GM18517 (cell line): ENCODE results near the gene HLCS.
"Not testable (repeated sequence)": the region's sequence is repeated elsewhere in the genome, so short reads cannot be mapped to it uniquely, and the experiment has no call there.

Experiments used
- ATAC-seq: cut with Tn5 transposase; IDR thresholded peaks from one replicate; pipeline ENCODE4 v1.9.1; 2021; ENCODE audit warnings: mild to moderate bottlenecking, moderate library complexity; ENCODE audit not compliant: unreplicated experiment

Gene HLCS

DNA sequence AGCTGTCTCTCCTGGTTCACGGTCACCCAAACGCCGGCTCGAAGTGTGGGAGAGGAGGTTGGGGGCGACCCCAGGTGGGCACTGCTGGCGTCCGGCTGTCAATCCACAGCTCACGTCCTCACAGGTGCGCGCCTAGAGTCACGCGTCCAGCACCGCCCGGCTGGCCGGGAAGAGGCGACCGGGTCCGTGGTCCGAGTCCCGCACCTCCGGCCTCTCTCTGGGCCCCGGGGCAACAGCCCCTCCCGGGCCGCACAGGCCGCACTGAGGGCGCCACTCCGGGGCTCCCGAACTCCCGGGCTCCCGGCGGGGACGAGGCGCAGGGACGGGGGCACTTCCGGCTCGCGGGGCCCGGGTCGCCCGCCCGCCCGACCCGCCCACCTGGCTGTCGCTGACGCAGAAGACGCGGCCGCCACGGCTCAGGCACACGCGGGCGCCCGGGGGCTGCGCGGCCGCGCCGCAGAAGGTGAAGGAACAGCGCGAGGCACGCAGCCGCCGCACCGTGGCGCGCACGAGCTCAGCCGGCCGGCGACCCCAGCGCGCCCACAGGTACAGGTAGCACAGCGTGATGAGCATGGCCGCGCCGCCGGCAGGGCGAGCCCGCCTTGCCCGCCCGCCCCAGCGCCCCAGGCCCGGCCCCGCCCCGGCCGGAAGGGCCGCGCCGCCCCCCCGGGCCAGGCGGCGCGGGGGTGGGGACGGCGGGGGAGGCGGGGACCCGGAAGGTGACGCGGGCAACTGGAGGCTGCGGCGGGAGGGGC, at the start of gene HLCS:
Gene HLCS (minus strand): TSS at position 604 of the 755 bp plus-strand sequence. CDS start 31 bp downstream, at position 573.
- ATAC-seq: peak; percentile 82

DNA sequence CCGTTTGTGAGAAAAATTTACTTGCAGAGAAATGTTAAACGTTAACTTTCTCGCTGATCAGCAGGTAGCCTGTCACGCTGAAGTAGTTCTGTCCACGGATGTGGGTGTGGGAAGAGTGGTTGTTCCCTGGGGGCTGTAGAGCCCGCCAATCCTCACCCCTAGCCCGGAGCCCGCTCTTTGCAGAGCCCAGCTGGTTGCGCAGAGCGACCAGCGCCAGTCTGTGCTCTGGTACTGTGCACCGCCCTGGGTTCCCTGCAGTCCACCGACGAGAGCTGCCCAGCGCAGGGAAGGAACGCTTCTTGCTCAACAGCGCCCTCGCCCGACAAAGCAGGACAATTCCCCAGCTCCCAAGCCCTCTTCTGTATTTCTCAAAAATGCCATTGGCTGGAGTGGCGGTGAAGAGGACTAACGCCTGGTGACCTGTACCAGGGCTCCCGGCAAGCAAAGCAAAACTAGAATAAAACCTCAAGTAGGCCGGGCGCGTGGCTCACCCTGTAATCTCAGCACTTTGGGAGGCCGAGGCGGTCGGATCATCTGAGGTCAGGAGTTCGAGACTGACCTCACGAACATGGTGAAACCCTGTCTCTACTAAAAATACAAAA, 43.4 kb upstream of the HLCS start:
- ATAC-seq: peak; percentile 90

DNA sequence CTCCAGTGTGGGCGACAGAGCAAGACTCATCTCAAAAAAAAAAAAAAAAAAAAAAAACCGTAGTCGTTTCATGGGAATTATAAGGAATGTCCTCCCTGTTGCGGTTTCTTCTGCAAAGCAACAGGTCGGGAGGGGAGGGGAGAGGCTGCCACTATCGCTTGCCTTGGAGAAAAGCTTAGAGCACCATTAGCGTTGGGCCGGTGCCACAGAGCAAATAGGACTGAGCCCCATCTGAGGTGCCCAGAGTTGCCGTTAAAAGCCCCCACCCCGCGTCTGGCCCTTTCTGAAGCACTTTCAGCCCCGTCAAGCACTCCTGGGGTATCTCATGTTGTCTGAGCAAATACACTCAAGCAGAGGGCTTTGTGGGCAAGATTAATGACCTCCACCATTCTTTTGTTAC, 42.3 kb upstream of the HLCS start:
- ATAC-seq: no peak

GRCh38 chr21:37006486-37007291, 40.2 kb upstream of the HLCS start, which contains the start of gene RIPPLY3:
TSS of gene RIPPLY3 (plus strand) at chr21:37006702. CDS start at chr21:37006773, 71 bp downstream.
- ATAC-seq: no peak

- ATAC-seq: no peak
Observed at GRCh38 chr21:37005548-37006485, 39.3 kb upstream of the HLCS start.

- ATAC-seq: not testable (repeated sequence)
Observed at GRCh38 chr21:37003917-37004316, 37.4 kb upstream of the HLCS start.

- not testable (repeated sequence) for ATAC-seq
Observed at GRCh38 chr21:37002851-37003250, 36.4 kb upstream of the HLCS start.

DNA sequence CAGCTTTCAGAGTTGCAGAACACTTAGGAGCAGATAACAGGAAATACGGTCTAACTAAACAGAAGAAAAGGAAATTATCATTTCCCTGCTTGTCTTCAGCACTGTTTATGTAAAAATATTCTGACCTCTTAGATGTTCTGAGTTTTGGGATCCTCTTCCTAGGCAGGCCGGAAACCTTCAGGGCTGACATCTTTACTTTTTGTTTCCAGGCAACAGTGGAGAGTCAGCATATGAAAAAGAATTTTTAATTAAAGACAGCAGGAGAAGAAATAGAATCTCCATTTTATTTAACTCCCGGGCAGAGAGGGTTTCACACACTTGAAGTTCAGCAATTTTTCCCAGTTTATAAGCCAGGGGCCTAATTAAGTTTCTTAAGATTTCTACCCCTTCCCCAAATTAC, 35.0 kb upstream of the HLCS start:
- no peak for ATAC-seq

GRCh38 chr21:37000381-37000780, 33.9 kb upstream of the HLCS start:
- no peak for ATAC-seq

DNA sequence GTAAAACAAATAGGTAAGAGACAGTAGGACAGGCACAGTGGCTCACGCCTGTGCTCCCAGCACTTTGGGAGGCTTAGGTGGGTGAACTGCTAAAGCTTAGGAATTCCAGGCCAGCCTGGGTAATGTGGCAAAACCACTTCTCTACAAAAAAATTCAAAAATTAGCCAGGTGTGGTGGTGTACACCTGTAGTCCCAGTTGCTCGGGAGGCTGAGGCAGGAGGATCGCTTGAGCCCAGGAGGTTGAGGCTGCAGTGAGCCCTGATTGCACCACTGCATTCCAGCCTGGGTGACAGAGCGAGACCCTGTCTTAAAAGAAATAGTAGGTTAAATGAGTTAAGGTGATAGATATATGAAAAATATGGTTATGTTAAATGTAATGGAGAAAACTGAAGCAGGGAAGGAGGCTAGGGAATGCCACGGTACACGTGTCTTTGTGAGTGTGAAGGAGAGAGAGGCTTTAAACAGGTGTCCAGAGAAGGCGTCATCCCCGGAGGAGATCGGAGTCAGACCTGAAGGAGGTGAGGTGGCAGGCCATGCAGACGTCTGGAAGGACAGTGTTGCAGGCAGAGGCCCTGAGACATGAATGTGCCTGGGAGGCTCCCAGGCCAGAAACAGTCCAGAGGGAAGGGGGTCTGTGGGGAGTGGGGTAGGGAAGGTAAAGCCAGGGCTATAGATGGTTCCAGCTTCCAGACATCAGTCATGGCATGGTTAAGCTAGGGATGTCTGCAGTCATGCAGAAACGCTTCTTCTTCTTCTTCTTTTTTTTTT, 32.8 kb upstream of the HLCS start:
- no peak for ATAC-seq

GRCh38 chr21:36995285-36995684, 28.8 kb upstream of the HLCS start:
- ATAC-seq: not testable (repeated sequence)

DNA sequence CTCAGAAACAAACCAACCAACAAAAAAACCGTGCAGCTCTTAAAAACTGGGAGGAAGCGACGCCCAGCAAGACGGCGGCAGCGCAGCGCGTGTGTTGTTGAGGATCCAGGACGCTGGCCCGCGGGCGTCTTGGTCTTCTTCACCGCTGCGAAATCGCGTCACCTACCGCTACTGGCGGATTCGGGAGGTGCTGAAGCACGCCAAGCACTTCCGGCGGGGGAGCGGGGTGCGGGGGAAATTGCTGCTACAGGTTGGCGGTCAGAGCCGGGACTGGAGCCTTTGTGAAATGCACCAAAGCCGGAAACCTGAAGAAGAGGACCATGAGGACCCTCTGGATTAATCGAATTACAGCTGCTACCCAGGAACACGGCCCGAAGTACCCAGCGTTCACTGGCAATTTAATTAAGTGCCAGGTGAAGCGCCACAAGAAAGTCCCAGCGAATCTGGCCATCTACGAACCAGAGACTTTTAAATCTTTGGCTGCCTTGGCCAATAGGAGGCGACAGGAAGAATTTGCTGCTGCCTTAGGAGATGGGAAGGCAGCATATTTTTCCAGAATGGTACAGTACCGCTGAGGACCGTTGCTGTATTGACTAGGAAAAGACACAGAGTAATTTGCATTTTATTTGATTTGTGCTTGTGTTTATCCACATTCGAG, 28.2 kb upstream of the HLCS start:
- ATAC-seq: no peak

DNA sequence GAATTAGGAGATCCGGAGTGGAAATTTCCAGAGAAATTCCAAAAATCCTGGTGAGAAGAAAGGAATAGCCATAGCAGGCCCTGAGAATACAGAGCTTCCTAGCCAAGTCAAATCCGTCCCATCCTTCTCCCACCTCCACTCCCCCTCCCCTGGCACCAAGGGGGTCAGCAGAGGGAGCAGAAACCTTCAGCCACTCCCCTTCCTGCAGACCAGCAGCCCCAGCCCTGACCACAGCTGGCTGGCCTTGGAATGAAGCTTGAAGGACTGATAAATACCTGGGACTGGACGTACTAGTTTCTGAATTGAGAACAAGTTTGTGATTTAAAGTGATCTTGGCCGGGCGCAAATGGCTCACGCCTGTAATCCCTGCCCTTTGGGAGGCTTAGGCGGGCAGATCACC, 26.2 kb upstream of the HLCS start:
- no peak for ATAC-seq

- ATAC-seq: no peak
Observed at GRCh38 chr21:36990508-36991205, 24.2 kb upstream of the HLCS start.

- peak; percentile 82 for ATAC-seq
Observed at GRCh38 chr21:36989699-36990507, 23.4 kb upstream of the HLCS start.

DNA sequence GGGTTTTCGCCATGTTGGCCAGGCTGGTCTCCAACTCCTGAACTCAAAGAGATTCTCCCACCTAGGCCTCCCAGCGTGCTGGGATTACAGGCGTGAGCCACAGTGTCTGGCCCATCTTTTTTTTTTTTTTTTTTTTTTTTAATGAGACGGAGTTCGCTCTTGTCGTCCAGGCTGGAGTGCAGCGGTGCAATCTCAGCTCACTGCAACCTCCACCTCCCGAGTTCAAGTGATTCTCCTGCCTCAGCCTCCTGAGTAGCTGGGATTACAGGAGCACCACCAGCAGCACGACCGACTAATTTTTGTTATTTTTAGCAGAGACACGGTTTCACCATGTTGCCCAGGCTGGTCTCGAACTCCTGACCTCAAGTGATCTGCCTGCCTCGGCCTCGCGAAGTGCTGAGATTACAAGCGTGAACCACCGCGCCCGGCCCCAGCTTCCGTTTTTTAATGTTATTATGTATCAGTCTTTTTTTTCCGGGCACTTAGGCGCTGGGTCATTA, 22.8 kb upstream of the HLCS start:
- not testable (repeated sequence) for ATAC-seq

DNA sequence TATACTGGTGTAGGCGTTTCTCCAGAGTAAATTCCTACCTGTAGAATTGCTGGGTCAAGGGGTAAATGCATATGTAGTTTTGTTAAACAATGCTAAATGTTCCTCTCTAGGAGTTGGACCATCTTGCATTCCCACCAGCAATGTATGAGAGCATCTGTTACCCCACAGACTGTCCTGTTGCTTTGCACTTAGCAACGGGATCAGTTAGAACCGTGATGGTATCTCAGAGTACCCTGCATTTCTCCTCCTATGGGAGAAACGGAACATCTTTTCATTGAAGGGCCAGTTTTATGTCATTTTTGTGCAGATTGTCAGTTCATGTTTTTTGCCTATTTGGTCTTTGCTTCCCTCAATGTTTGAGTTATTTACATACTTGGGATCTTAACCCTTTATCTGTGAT, 22.1 kb upstream of the HLCS start:
- no peak for ATAC-seq

DNA sequence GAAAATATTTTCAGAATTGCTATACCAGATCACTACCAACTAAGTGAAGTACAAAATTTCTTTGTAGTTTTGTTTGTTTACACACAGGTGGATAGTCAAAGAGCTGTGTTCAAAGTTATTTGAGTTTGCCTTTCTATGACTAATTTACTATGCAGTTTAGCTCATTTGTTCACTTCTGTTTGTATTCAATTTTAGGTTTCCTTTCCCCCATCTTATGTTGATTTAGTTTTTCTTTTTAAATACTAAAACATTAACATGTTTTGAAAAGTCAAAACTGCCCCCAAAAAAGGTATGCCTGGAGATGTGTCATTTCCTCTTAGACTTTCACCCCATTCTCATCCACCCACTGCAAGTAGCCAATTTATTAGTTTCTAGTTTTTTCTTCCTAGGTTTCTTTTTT, 21.4 kb upstream of the HLCS start:
- no peak for ATAC-seq
